Activated T-cell treated with anti-CD3 and anti-CD28 coated beads, Interleukin-2, amount 50 U/mL, for 72 hours (primary cell): Measurements from ENCODE around the gene FGFR2. TPM values are rescaled to one million over a fixed set of nuclear protein-coding genes. Genes with fewer than 3 reads are reported as not detected.

Source experiments
- ATAC-seq, 2 donors: fragments of 150-1000 bp; cut with Tn5 transposase; replicated peaks in 1 of 2; 2 replicates each; pipeline ENCODE4 v1.10.0; 2021; ENCODE audit warnings: moderate library complexity in 2 of 2, mild to moderate bottlenecking in 1 of 2
- DNase-seq, 2 donors: peaks; one replicate each; pipeline ENCODE4 v3.0.0; 2021 to 2022; ENCODE audit warnings: mixed read lengths in 1 of 2
- H3K27ac Mint-ChIP-seq: one replicate; pipeline ENCODE4 v1.8.0; 2022; ENCODE audit warnings: mild to moderate bottlenecking, moderate library complexity, mixed read lengths
- H3K27me3 Mint-ChIP-seq: one replicate; pipeline ENCODE4 v1.8.0; 2022; ENCODE audit warnings: low read depth, mixed read lengths
- H3K36me3 Mint-ChIP-seq, 2 donors: one replicate each; pipeline ENCODE4 v1.8.0; 2022; ENCODE audit warnings: mixed read lengths in 2 of 2, mild to moderate bottlenecking in 1 of 2; ENCODE audit not compliant: insufficient read depth in 2 of 2
- H3K4me1 Mint-ChIP-seq: one replicate; pipeline ENCODE4 v1.8.0; 2022; ENCODE audit warnings: low read depth, mixed read lengths
- H3K4me3 Mint-ChIP-seq, 2 donors: one replicate each; pipeline ENCODE4 v1.8.0; 2022; ENCODE audit warnings: mild to moderate bottlenecking in 2 of 2, mixed read lengths in 2 of 2, moderate library complexity in 2 of 2
- H3K9me3 Mint-ChIP-seq, 2 donors: one replicate each; pipeline ENCODE4 v1.8.0; 2022; ENCODE audit warnings: mixed read lengths in 2 of 2
- total RNA-seq, 2 donors: library from RNA; stranded (reverse); gene quantifications; one replicate each; pipeline ENCODE4 v1.2.3, GENCODE V29; 2022

The FGFR2 gene
- total RNA-seq, 2 donors from 2014 or later: not detected

DNA sequence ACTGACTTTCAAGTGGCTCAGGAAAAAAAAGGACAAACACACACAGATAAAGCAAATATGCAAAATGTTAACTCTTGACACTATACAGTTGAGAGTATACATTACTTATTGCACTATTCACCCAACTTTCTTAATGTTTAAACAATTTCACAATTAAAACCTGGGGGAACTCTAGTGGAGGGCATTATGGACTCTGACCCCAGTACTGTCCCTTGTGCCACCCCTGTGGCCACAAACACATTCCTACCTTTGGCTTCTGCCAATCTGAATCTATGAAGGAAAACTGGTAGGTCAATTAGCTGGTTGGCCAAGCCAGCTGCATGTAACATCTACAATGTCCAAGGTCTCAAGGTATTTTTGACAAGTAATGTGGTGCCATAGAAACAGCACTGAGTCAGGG is 7.5 kb upstream of the FGFR2 start:
- H3K9me3 Mint-ChIP-seq: no peaks in the 10 kb centered on the region
- no peak overlapping the region for H3K27ac Mint-ChIP-seq
- H3K27me3 Mint-ChIP-seq: peaks cover 47% of the 10 kb centered on the region
- no peak for DNase-seq
- no peaks in the 10 kb centered on the region for H3K36me3 Mint-ChIP-seq
- no peak for ATAC-seq
- H3K4me3 Mint-ChIP-seq: no peak overlapping the region
- no peaks in the 10 kb centered on the region for H3K4me1 Mint-ChIP-seq

DNA sequence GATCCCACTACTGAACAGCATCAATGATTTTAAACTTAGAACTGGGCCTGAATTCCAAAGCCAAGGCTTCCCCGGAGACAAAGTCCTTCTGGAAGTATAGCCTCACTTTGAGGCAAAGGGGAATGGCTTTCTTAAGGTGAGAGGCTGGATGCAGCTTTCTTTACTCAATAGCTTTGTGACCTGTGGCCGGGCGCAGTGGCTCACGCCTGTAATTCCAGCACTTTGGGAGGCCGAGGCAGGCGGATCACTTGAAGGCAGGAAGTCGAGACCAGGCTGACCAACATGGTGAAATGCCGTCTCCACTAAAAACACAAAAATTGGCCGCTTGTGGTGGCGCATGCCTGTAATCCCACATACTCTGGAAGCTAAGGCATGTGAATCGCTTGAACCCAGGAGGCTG is 3.2 kb upstream of the FGFR2 start:
- no peak overlapping the region for H3K4me3 Mint-ChIP-seq
- ATAC-seq: no peak

DNA sequence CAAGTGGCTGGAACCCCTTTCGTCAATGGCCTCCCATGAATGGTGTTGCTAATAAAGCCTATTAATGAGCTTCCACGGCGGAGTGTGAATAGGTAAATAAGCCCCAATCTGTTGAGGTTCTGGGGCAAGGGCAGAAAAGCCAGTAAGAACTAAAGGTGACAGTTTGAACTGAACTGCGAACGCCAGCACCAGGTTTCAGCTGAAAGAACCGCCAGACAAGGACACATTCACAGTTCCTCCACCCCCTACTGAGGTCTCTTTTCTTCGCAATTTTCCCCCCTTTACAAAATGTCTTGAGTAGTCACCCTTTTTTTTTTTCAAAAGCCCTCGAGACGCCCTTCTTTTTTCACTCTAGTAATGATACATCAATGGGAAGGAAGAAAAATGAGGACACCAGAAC is 2.4 kb upstream of the FGFR2 start:
- no peak for ATAC-seq
- no peak for DNase-seq
- no peaks in the 10 kb centered on the region for H3K4me1 Mint-ChIP-seq
- peaks cover 0 to 4% of the 10 kb centered on the region in 2 donors for H3K36me3 Mint-ChIP-seq
- H3K4me3 Mint-ChIP-seq: no peak overlapping the region
- H3K27me3 Mint-ChIP-seq: peaks cover 54% of the 10 kb centered on the region
- no peak overlapping the region for H3K27ac Mint-ChIP-seq
- H3K9me3 Mint-ChIP-seq: no peaks in the 10 kb centered on the region

More for the DNA sequence above, 3.2 kb upstream of the FGFR2 start:
- H3K9me3 Mint-ChIP-seq: no peaks in the 10 kb centered on the region
- peaks cover 0 to 4% of the 10 kb centered on the region in 2 donors for H3K36me3 Mint-ChIP-seq
- H3K27me3 Mint-ChIP-seq: peaks cover 52% of the 10 kb centered on the region
- no peaks in the 10 kb centered on the region for H3K4me1 Mint-ChIP-seq
- DNase-seq: no peak
- H3K27ac Mint-ChIP-seq: no peak overlapping the region

DNA sequence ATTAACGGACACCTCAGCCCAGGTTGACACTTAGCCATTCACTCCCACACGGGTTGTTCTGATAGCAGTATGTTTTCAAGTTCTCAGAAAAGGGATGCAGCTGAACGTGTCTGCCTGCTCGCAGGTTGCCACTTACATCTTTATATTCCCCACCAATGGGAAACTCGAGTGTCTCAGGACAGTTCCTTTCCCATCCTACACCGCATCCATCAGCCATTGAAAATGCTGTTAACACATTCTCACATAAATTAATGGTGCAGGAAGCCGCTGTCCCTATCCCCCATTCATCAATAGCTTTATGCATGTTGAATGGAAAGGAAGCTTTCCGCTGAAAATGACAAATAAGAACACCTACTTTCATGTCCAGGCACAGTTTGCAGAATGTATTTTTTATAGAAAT is 1.7 kb upstream of the FGFR2 start:
- H3K27me3 Mint-ChIP-seq: peaks cover 57% of the 10 kb centered on the region
- H3K27ac Mint-ChIP-seq: no peak overlapping the region
- no peak for ATAC-seq
- peaks cover 0 to 4% of the 10 kb centered on the region in 2 donors for H3K36me3 Mint-ChIP-seq
- H3K9me3 Mint-ChIP-seq: no peaks in the 10 kb centered on the region
- no peak overlapping the region for H3K4me3 Mint-ChIP-seq
- no peaks in the 10 kb centered on the region for H3K4me1 Mint-ChIP-seq
- no peak for DNase-seq

DNA sequence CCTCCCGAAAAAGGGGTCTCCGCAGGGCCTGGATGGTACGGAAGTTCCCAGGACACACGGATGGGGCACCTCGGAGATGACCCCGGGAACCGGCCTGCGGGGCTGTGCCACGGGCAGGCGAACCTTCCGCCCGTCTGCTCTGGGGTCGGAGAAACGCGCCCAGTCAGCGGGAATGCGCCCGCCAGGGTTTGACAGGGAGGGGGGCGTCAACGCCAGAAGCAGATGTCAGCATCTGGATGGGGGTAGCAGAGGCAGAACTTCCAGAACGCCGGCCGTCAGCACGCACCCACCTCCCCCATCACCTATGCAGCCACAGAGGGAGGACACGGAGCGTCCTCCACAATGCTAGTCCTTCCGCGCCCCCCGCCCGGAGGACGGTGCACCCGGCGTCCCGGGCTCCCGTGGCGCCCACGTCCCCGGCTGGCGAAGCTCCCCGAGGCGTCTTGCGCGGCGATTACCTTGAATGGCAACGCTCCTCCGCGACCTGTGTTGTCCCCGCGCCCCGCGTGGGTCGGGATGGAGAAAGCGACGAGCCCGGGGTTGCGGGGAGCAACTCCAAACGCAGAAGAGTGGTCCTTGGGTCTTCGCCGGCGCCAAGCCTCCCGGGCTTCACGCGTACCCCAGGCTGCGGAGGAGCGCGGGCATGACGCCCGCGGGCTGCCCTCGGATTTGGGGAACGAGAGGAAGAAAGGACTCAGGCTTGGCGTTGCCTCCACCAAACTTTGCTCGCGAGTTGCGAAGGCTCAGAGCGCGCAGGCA is 561 bp downstream of the FGFR2 start:
- peaks cover 67% of the 10 kb centered on the region for H3K27me3 Mint-ChIP-seq
- peak overlapping the region in 1 of 2 donors; percentile 29 for H3K4me3 Mint-ChIP-seq
- no peak overlapping the region for H3K27ac Mint-ChIP-seq
- no peaks in the 10 kb centered on the region for H3K9me3 Mint-ChIP-seq
- peaks cover 0 to 4% of the 10 kb centered on the region in 2 donors for H3K36me3 Mint-ChIP-seq
- no peak for ATAC-seq
- H3K4me1 Mint-ChIP-seq: no peaks in the 10 kb centered on the region
- DNase-seq: no peak

DNA sequence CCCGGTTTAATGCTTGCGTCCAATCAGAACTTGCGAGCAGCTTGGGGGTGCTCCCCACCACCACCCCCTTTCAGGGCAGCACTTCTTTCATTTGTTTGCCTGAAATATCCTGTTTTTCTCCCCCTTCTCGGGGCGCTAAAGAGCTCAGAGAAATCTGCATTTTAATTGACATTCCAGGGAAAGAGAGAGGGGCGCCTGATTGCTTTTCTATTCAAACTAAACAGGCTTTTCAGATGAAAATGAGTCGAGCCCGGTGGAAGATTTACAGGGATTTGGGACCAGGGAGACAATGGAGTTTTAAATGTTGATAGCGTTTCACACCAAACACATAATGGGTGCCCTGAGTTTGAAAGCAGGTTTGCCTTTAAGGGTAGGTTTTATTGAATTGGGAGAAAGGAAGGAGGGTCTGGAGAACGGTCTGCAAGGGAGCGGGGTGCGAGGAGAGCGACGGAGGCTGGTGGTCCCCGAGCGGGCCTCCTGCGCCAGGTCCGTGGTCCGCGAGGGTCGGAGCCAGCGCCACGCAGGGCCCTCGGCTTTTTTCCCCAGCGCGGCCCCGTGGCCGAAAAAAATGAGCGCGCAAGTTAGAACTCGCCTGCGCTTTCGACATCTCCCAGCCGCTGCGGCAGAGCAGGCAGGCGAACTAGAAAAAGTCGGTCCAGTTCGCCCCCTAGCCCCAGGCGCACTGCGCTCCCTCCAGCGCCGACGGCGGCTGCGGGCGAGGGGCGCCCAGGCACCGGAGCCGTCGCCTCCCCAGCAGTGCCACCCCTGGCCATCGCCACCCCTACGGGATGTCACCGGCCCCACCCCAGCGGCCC is 1.3 kb downstream of the FGFR2 start:
- Mint-ChIP-seq H3K4me3 (peak overlapping the region; percentile 54 to 64), H3K36me3 (peaks cover 0 to 4% of the 10 kb centered on the region in 2 donors), H3K4me1 (no peaks in the 10 kb centered on the region), H3K9me3 (no peaks in the 10 kb centered on the region), H3K27me3 (peaks cover 67% of the 10 kb centered on the region), H3K27ac (no peak overlapping the region)
- DNase-seq: no peak
- no peak for ATAC-seq

DNA sequence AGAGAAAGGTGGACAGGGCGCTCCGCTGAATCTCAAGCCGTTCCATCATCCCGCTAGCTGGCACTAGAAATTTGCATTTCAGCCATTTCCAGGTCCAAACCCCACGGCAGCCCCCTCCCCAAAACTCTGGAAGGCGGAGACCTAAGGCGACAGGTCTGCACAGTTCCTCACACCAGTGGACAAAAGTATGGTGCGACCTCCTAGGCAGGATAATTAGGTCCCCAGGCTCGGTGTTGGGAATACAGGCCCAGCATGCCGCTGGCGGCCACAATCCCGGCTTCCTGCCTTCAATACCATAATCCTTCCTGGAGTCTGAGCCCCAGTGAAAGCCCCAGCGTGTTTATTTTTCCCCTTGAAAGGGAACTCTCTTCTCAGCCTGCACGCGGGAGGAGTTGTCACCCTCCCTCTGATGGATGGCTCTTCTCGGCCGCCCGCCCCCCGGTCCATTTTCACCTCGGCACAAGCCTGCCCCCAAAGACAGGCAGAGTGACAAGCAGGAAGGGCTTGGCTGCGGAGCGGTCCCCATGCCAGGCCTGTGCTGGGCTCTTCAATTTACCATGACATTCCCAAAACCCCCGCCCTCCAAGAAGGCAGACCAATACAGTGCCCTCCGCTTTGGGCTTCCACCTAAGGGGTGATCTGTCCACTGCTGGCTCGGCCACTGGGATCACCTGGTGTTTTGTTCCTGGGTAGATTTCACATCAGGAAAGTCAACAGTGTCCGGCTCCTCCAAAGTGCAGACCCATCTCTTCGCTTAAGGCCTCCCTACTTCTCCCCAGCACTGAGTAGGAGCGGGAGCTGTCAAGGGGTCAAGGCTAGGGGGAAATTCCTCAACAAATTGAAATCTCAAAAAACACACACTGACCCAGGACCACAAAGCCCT is 2.2 kb downstream of the FGFR2 start:
- H3K36me3 Mint-ChIP-seq: peaks cover 0 to 4% of the 10 kb centered on the region in 2 donors
- peak overlapping the region in 1 of 2 donors; percentile 54 for H3K4me3 Mint-ChIP-seq
- DNase-seq: no peak
- no peak overlapping the region for H3K27ac Mint-ChIP-seq
- ATAC-seq: no peak
- no peaks in the 10 kb centered on the region for H3K9me3 Mint-ChIP-seq
- no peaks in the 10 kb centered on the region for H3K4me1 Mint-ChIP-seq
- peaks cover 59% of the 10 kb centered on the region for H3K27me3 Mint-ChIP-seq

DNA sequence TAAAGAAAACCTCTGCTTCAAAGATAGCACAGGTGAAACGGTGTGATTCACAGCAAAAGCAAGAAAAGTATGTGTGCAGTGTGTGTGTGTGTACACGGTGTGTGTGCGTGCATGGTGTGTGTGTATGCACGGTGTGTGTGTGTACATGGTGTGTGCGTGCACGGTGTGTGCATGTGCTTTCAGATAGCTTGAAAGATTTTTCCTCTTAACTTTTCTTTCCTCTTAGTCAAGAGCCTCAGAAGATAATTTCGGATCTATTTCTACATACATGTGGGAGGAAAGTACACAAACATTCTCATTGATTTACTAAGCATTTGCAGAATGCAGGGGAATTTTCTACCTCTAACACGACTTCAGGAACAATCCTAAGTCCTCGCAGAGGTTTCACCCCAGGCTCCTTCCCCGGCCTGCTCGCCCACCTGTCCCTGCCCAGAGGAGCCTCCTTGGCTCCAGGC is 2.9 kb downstream of the FGFR2 start:
- ATAC-seq: no peak
- no peaks in the 10 kb centered on the region for H3K4me1 Mint-ChIP-seq
- H3K27ac Mint-ChIP-seq: no peak overlapping the region
- H3K9me3 Mint-ChIP-seq: no peaks in the 10 kb centered on the region
- H3K36me3 Mint-ChIP-seq: peaks cover 0 to 4% of the 10 kb centered on the region in 2 donors
- DNase-seq: no peak
- no peak overlapping the region for H3K4me3 Mint-ChIP-seq
- peaks cover 52% of the 10 kb centered on the region for H3K27me3 Mint-ChIP-seq

DNA sequence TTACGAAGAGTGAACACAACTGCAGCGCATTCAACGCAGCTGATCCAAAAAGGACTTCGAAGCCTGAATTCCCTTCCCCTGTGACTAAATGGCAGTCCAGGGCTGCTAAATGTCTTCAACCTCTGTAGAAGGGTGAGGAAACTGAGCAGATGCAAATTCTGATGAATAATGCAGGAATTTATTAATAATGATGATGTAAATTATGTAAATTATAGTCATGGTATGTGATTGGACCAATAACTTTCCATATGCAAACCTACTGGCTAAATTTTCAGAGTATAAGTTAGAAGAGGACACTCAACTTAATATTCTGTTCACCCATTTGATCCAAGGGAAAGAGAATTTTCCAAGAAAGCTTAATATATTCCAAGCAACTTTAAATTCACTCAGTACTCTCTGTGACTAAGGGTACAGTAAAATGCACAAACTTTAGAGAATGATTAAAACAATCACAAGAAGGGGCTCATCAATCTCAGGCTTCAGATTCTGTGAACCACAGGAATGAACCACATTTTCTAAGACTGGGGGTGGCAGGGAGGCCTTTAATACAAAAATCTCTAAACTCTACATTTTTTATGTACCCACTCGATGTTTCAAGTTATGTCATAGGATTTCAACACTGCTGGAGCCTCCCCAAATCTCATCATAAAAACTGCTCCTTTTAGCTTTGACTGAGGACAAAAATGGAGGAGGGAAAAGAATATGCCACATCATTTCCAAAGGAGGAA is 3.5 kb downstream of the FGFR2 start:
- DNase-seq (no peak), ATAC-seq (no peak)
- H3K4me3 Mint-ChIP-seq: no peak overlapping the region
- no peaks in the 10 kb centered on the region for H3K4me1 Mint-ChIP-seq
- no peaks in the 10 kb centered on the region for H3K9me3 Mint-ChIP-seq
- no peak overlapping the region for H3K27ac Mint-ChIP-seq
- peaks cover 0 to 4% of the 10 kb centered on the region in 2 donors for H3K36me3 Mint-ChIP-seq
- peaks cover 47% of the 10 kb centered on the region for H3K27me3 Mint-ChIP-seq

DNA sequence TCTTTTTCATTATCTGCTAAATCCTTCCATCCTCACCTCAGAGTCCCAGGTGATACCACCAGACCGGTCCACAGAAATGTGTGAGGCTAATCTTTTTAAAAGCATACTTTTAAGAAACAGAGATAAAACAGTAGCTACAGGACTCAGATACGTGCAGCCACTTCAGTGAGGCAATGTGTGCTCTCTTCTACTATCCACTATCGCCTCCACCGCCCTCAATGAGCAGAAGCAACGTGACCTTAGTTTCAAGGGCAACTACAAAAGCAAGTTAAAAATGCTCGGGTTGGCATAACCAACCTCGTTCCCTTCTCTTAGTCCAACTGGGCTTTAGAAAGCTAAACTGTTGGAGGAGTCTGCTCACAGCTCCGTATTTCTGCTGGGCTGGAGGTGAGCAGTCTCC is 4.2 kb downstream of the FGFR2 start:
- no peaks in the 10 kb centered on the region for H3K4me1 Mint-ChIP-seq
- peaks cover 0 to 4% of the 10 kb centered on the region in 2 donors for H3K36me3 Mint-ChIP-seq
- ATAC-seq (no peak), DNase-seq (no peak)
- H3K4me3 Mint-ChIP-seq: no peak overlapping the region
- no peaks in the 10 kb centered on the region for H3K9me3 Mint-ChIP-seq
- H3K27ac Mint-ChIP-seq: no peak overlapping the region
- peaks cover 39% of the 10 kb centered on the region for H3K27me3 Mint-ChIP-seq

DNA sequence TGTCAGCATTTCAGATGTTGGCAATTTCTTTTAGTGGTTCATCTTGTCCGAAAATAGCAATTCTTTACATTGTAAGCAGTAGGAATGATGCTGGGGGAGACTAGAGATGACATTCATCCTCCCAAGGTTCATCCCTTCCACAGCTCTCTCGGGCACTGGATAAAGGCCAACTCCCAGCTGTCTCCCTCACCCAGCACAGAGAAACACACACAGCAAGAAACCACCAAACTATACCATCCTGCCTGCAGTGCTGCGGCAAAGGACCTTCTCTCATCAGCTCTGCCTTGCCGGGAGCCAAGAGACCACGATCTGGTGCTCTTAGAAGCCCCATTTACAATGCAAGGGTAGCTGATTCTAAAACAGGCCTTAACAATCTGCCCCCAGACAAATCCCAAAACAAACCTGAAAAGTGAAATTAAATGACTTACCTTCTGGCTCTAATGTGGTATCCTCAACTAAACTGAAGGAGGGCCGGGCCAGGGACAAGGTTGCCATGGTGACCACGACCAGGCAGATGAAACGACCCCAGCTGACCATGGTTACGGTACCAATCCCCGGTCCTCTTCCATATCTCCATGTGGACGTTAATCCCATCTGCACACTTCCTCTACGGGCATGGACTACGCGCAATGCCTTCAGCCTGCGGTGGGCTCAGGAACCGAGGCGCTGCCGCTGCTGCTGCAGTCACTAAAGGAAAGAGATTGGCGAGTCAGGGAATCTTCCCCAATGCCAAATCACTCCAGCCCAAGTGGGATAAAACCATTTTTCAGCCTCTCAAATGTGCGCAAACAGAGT is 4.8 kb downstream of the FGFR2 start:
- DNase-seq (no peak), ATAC-seq (no peak)
- H3K9me3 Mint-ChIP-seq: no peaks in the 10 kb centered on the region
- no peaks in the 10 kb centered on the region for H3K4me1 Mint-ChIP-seq
- peaks cover 34% of the 10 kb centered on the region for H3K27me3 Mint-ChIP-seq
- no peak overlapping the region for H3K27ac Mint-ChIP-seq
- H3K4me3 Mint-ChIP-seq: no peak overlapping the region
- H3K36me3 Mint-ChIP-seq: peaks cover 0 to 4% of the 10 kb centered on the region in 2 donors
